ENCODE data around the gene CHRM3. TPM values are rescaled to one million over a fixed set of nuclear protein-coding genes. Genes with fewer than 3 reads are reported as not detected.

Gene CHRM3
- total RNA-seq, 2 donors from 2014 or later: 2.5 to 4.2 TPM

- Histone ChIP-seq H3K9me3 (no peaks in the 10 kb centered on the region), H3K4me1 (ENCODE audit: control insufficient read depth in 1 of 2, low read depth in 2 of 2) (no peaks in the 10 kb centered on the region), H3K4me3 (no peak overlapping the region), H3K27me3 (replicated peaks; ENCODE audit: insufficient read depth) (no peaks in the 10 kb centered on the region), H3K27ac (no peak overlapping the region), H3K36me3 (no peaks in the 10 kb centered on the region)
- no peak for ATAC-seq (ENCODE audit: insufficient number of reproducible peaks, low FRiP score, low read depth)
- no peak for TF ChIP-seq CTCF (IDR thresholded peaks at IDR 0.05)
- DNase-seq (ENCODE audit: low spot score): no peak
These were observed 36.7 kb upstream of the CHRM3 start for GRCh38 chr1:239349699-239350098.

DNA sequence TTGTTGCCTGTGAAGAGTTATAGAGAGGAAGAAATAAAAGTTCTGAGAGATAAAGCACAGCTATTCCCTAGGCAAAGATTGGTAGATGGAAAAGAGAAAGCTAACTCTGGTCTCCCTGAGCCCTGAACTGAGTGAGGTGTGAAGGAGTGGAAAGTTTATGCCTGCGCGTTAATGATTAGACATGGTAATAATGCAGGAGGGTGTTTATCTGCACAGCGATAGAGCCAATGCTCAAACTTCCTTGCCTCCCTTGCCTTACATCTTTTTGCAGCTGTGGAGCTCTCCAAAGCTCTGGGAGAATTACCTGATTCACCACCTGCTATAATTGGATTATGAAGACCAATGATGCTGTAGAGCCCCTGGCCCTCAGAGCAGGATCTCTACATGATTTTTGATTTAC, 32.8 kb upstream of the CHRM3 start:
- Histone ChIP-seq H3K27ac (no peak overlapping the region), H3K27me3 (replicated peaks; ENCODE audit: insufficient read depth) (no peaks in the 10 kb centered on the region), H3K4me3 (no peak overlapping the region), H3K4me1 (ENCODE audit: control insufficient read depth in 1 of 2, low read depth in 2 of 2) (no peaks in the 10 kb centered on the region), H3K36me3 (no peaks in the 10 kb centered on the region), H3K9me3 (no peaks in the 10 kb centered on the region)
- TF ChIP-seq CTCF (IDR thresholded peaks at IDR 0.05): no peak
- no peak for ATAC-seq (ENCODE audit: insufficient number of reproducible peaks, low FRiP score, low read depth)
- no peak for DNase-seq (ENCODE audit: low spot score)

GRCh38 chr1:239354231-239354630, 32.1 kb upstream of the CHRM3 start:
- DNase-seq (ENCODE audit: low spot score) (no peak), ATAC-seq (ENCODE audit: insufficient number of reproducible peaks, low FRiP score, low read depth) (no peak)
- Histone ChIP-seq H3K27ac (no peak overlapping the region), H3K36me3 (no peaks in the 10 kb centered on the region), H3K4me3 (no peak overlapping the region), H3K4me1 (ENCODE audit: control insufficient read depth in 1 of 2, low read depth in 2 of 2) (no peaks in the 10 kb centered on the region), H3K9me3 (no peaks in the 10 kb centered on the region), H3K27me3 (replicated peaks; ENCODE audit: insufficient read depth) (no peaks in the 10 kb centered on the region)
- TF ChIP-seq CTCF (IDR thresholded peaks at IDR 0.05): no peak

DNA sequence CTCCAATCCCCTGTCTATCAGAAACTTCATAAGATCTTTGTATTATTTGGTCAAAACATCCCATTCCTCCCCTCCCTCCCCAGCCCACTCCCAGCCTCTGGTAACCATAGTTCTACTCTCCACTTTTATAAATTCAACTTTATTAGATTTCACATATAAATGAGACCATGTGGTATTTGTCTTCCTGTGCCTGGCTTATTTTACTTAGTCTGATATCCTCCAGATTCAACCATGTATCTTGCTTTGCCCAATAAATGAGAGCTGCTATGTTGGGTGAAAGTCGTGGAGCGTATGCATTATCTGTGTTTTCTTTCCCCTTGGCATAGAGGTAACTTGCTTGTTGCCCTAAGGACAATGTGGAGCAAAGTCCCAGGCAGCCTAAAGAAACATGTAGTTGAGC, 28.5 kb upstream of the CHRM3 start:
- Histone ChIP-seq H3K4me3 (no peak overlapping the region), H3K27ac (no peak overlapping the region), H3K4me1 (ENCODE audit: control insufficient read depth in 1 of 2, low read depth in 2 of 2) (no peaks in the 10 kb centered on the region), H3K9me3 (no peaks in the 10 kb centered on the region), H3K36me3 (no peaks in the 10 kb centered on the region), H3K27me3 (replicated peaks; ENCODE audit: insufficient read depth) (no peaks in the 10 kb centered on the region)
- no peak for ATAC-seq (ENCODE audit: insufficient number of reproducible peaks, low FRiP score, low read depth)
- TF ChIP-seq CTCF (IDR thresholded peaks at IDR 0.05): no peak
- DNase-seq (ENCODE audit: low spot score): no peak

DNA sequence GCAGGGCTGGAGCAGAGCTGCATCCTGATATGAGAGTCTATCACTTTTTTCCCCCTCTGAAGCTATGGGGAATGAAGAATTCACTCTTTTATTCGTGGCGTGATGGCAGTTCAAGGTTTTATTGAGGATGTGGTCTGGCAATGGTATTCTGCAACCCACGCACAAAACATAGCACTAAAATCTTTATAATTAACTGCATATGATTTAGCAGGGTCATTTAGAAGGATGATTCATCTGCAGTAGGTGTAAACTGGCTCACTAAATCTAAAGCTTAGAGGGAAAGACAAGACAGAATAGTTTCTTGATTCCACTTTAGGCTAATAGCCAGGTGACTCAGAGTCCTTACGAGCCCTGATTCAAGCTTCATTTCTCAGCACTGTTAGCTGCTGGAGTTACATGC, 25.0 kb upstream of the CHRM3 start:
- Histone ChIP-seq H3K27ac (no peak overlapping the region), H3K27me3 (replicated peaks; ENCODE audit: insufficient read depth) (no peaks in the 10 kb centered on the region), H3K9me3 (no peaks in the 10 kb centered on the region), H3K36me3 (no peaks in the 10 kb centered on the region), H3K4me3 (no peak overlapping the region), H3K4me1 (ENCODE audit: control insufficient read depth in 1 of 2, low read depth in 2 of 2) (no peaks in the 10 kb centered on the region)
- no peak for DNase-seq (ENCODE audit: low spot score)
- ATAC-seq (ENCODE audit: insufficient number of reproducible peaks, low FRiP score, low read depth): no peak
- no peak for TF ChIP-seq CTCF (IDR thresholded peaks at IDR 0.05)
